SK-N-SH (cell line): ENCODE data around the gene PIEZO2.

Experiments used
- YY1 ChIP-seq: IDR thresholded peaks from 2 replicates; pipeline ENCODE4 v1.4.0; 2012; ENCODE audit warnings: low read depth, mild to moderate bottlenecking
- ZBTB33 ChIP-seq: IDR thresholded peaks from 2 replicates; pipeline ENCODE4 v1.4.0; 2012; ENCODE audit warnings: low read depth, borderline replicate concordance

GRCh38 chr18:11124054-11124453 is 25.3 kb downstream of the PIEZO2 start:
- no peak for TF ChIP-seq YY1
- TF ChIP-seq ZBTB33, result no peak
